GM19328 (cell line): ENCODE data around the gene GALNT16.
"Not testable (repeated sequence)": the region's sequence is repeated elsewhere in the genome, so short reads cannot be mapped to it uniquely, and the experiment has no call there.

ENCODE experiments used
- ATAC-seq: cut with Tn5 transposase; IDR thresholded peaks from one replicate; pipeline ENCODE4 v1.9.1; 2021; ENCODE audit warnings: mild to moderate bottlenecking, moderate library complexity; ENCODE audit not compliant: unreplicated experiment

GALNT16 gene

GRCh38 chr14:69284170-69284569, 24.2 kb downstream of the GALNT16 start:
- no peak for ATAC-seq

- no peak for ATAC-seq
Observed at GRCh38 chr14:69285661-69286255, 25.8 kb downstream of the GALNT16 start.

- ATAC-seq: no peak
Observed at GRCh38 chr14:69287098-69288010, 27.4 kb downstream of the GALNT16 start.

GRCh38 chr14:69288011-69288771, 28.2 kb downstream of the GALNT16 start:
- no peak for ATAC-seq

- ATAC-seq: no peak
Observed at GRCh38 chr14:69288956-69289705, 29.2 kb downstream of the GALNT16 start.

- ATAC-seq: no peak
Observed at GRCh38 chr14:69289811-69290520, 30.0 kb downstream of the GALNT16 start.

GRCh38 chr14:69290881-69291280, 30.9 kb downstream of the GALNT16 start:
- ATAC-seq: not testable (repeated sequence)

- no peak for ATAC-seq
Observed at GRCh38 chr14:69291396-69291795, 31.4 kb downstream of the GALNT16 start.

GRCh38 chr14:69291891-69292561, 32.1 kb downstream of the GALNT16 start:
- no peak for ATAC-seq

- ATAC-seq: no peak
Observed at GRCh38 chr14:69298131-69299071, 38.4 kb downstream of the GALNT16 start.

GRCh38 chr14:69299286-69300035, 39.5 kb downstream of the GALNT16 start:
- no peak for ATAC-seq

GRCh38 chr14:69300601-69301221, 40.8 kb downstream of the GALNT16 start:
- no peak for ATAC-seq

- ATAC-seq: no peak
Observed at GRCh38 chr14:69303086-69303485, 43.1 kb downstream of the GALNT16 start.

GRCh38 chr14:69312608-69313007, 52.6 kb downstream of the GALNT16 start:
- no peak for ATAC-seq

GRCh38 chr14:69313176-69313575, 53.2 kb downstream of the GALNT16 start:
- no peak for ATAC-seq

- no peak for ATAC-seq
Observed at GRCh38 chr14:69314327-69314726, 54.4 kb downstream of the GALNT16 start.

GRCh38 chr14:69315301-69315700, 55.3 kb downstream of the GALNT16 start:
- ATAC-seq: no peak
